ENCODE measurements around the gene PDE4DIP. TPM values are rescaled to one million over a fixed set of nuclear protein-coding genes. Genes with fewer than 3 reads are reported as not detected.
"Not testable (repeated sequence)": the region's sequence is repeated elsewhere in the genome, so short reads cannot be mapped to it uniquely, and the experiment has no call there.

PDE4DIP gene
- polyA plus RNA-seq, 1 donor, result 57.5 TPM

DNA sequence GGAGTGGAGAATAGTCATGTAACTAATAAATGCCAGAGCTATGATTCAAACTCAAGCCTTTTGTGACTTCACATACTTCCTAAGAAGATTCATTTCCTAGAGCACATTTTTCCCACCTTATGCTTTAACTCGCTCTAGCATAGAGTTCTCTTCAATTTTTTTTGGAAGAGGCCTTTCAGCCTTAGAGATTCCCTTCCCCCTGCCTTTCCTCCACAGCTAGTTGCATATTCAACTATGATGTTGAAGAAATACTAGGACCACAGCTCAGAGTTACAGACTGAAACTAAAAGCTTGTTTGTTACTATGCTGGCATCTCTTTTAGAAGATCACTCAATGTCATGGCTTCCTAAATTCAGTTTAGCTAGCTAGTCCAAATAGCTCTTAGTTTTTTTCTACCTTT lies 131.2 kb downstream of the PDE4DIP start:
- not testable (repeated sequence) for H3K4me1 ChIP-seq (ENCODE audit: control insufficient read depth, insufficient read depth, low read length); H3K27ac ChIP-seq (ENCODE audit: low read length); H3K4me3 ChIP-seq (ENCODE audit: low read length); DNase-seq; H3K9me3 ChIP-seq (ENCODE audit: control insufficient read depth, low read depth, low read length); H3K27me3 ChIP-seq (ENCODE audit: control insufficient read depth, insufficient read depth, low read length)
- H3K36me3 ChIP-seq (ENCODE audit: control insufficient read depth, insufficient read depth, low read length), result peaks cover 20% of the 10 kb centered on the region
- no CpG with 5 or more reads among the region's 1 CpG for WGBS (ENCODE audit: insufficient coverage, low lambda C conversion rate)

DNA sequence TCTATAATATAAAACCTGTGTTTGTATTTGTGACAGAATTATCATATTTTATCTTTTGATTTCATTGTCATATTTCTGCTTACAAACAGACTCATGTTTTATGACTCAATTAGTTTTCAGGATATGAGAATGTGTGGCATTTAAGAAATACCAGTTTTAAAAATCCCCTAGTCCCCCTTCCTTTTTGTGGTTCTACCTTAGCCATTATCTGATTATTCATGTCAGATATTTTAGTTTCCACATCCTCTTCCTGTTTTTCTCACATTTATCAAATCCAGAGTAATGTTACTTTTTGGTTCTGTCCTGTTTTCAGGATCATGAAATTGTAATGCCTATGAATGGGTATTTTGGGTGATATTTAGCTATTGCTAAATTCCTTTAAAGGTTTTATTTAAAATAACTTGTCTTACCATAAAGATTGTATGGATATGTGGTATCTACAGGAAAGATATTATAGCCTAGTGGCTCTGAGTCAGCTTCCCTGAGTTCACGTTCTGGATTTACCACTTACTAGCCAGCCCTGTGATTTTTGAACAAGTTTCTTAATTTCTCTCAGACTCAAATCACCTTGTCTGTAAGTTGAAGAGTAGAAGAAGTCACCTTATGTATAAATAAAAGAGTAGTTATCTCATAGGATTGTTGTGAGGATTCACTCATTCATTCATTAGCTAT lies 131.8 kb downstream of the PDE4DIP start:
- peaks cover 23% of the 10 kb centered on the region for H3K36me3 ChIP-seq (ENCODE audit: control insufficient read depth, insufficient read depth, low read length)
- not testable (repeated sequence) for H3K27ac ChIP-seq (ENCODE audit: low read length); H3K27me3 ChIP-seq (ENCODE audit: control insufficient read depth, insufficient read depth, low read length); H3K4me1 ChIP-seq (ENCODE audit: control insufficient read depth, insufficient read depth, low read length); DNase-seq; H3K9me3 ChIP-seq (ENCODE audit: control insufficient read depth, low read depth, low read length); H3K4me3 ChIP-seq (ENCODE audit: low read length)
- WGBS (ENCODE audit: insufficient coverage, low lambda C conversion rate), result no CpG with 5 or more reads among the region's 1 CpG

DNA sequence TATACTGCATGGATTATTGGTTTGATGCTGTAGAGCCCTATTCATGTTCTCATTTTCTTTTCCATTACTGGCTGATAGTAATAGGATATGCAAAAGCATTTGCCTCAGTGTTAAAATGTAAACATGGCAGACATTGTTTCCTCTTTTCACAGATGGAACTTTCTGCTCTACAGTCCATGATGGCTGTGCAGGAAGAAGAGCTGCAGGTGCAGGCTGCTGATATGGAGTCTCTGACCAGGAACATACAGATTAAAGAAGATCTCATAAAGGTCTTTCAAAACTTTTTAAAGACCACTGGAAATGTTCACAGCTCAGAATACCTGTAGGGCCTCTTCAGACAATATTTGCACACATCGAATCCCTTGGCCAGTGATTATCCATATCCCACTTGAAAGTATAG lies 133.6 kb downstream of the PDE4DIP start:
- H3K36me3 ChIP-seq (ENCODE audit: control insufficient read depth, insufficient read depth, low read length), result peaks cover 33% of the 10 kb centered on the region
- no CpG with 5 or more reads among the region's 1 CpG for WGBS (ENCODE audit: insufficient coverage, low lambda C conversion rate)
- H3K4me3 ChIP-seq (ENCODE audit: low read length), result not testable (repeated sequence)

DNA sequence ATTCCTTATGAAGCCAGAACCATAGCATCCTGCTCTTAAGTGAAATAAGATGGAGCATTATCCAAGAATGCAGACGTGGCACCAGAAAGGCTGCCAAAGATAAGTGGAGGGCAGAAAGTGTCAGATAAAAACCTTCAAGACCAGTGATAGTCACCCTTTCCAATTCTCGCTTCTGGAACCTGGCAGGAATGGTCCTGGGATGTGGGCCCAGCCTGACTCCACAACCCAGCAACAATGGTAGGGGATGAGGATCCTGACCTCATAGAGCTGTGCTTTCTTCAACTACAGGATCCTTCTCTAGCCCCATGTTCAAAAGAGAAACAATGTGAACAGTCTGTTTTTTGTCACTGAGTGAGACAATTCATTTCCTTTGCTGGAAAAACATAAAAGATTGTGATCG lies 145.2 kb downstream of the PDE4DIP start:
- not testable (repeated sequence) for H3K27ac ChIP-seq (ENCODE audit: low read length); H3K36me3 ChIP-seq (ENCODE audit: control insufficient read depth, insufficient read depth, low read length); H3K9me3 ChIP-seq (ENCODE audit: control insufficient read depth, low read depth, low read length); H3K4me3 ChIP-seq (ENCODE audit: low read length); H3K4me1 ChIP-seq (ENCODE audit: control insufficient read depth, insufficient read depth, low read length); H3K27me3 ChIP-seq (ENCODE audit: control insufficient read depth, insufficient read depth, low read length); DNase-seq
- WGBS (ENCODE audit: insufficient coverage, low lambda C conversion rate), result 80% methylated on average over 1 of the region's 3 CpGs

More for the DNA sequence above, 133.6 kb downstream of the PDE4DIP start:
- DNase-seq; H3K27ac ChIP-seq (ENCODE audit: low read length); H3K9me3 ChIP-seq (ENCODE audit: control insufficient read depth, low read depth, low read length); H3K27me3 ChIP-seq (ENCODE audit: control insufficient read depth, insufficient read depth, low read length); H3K4me1 ChIP-seq (ENCODE audit: control insufficient read depth, insufficient read depth, low read length): not testable (repeated sequence)

DNA sequence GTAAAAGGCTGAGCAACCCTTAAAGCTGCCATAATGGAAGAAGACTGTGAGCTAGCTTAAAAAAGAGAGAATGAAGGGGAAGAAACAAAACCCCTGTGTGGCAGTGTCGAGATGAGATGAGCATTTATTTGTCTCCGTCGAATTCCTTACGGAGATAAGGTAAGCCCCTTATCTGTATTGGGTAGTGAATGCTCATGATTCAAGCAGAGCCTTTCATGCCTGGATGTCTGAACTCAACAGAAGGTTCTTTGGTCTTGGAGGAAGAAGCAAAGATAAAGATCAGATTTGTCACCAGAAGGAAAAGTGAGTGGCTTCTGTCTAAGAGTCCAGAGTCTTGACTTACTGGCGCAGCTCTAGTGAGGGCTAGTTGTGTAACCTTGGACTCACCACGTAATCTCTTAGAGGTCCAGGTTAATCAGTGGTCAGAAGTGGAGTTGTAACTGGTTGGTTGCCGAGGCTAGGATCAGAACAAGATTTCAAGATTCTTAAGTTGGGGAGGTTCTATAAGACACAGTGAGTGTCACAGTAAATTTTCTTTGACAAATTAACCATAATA lies 146.1 kb downstream of the PDE4DIP start:
- DNase-seq, result peak; percentile 5 to 37
- not testable (repeated sequence) for H3K4me3 ChIP-seq (ENCODE audit: low read length); H3K27ac ChIP-seq (ENCODE audit: low read length); H3K36me3 ChIP-seq (ENCODE audit: control insufficient read depth, insufficient read depth, low read length); H3K4me1 ChIP-seq (ENCODE audit: control insufficient read depth, insufficient read depth, low read length); H3K27me3 ChIP-seq (ENCODE audit: control insufficient read depth, insufficient read depth, low read length); H3K9me3 ChIP-seq (ENCODE audit: control insufficient read depth, low read depth, low read length)
- WGBS (ENCODE audit: insufficient coverage, low lambda C conversion rate), result no CpG with 5 or more reads among the region's 7 CpGs

DNA sequence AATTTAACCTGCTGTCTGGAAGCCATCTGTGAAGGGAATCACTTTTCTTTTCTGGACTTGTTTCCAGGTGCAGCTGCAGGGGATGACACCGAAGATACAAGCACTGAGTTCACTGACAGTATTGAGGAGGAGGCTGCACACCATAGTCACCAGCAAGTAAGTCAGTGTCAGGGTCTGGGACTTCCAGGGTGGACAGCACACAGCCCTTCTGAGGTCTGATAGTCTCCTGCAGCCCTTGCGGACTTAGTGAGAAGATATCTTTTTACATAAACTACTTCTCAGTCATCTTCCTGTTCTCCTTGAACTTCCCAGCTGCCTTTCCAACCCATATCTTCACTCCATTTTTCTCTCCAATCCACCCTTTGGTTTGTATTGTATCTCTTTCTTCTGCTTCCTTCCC lies 147.6 kb downstream of the PDE4DIP start:
- no CpG with 5 or more reads among the region's 2 CpGs for WGBS (ENCODE audit: insufficient coverage, low lambda C conversion rate)
- H3K27me3 ChIP-seq (ENCODE audit: control insufficient read depth, insufficient read depth, low read length); DNase-seq: not testable (repeated sequence)

DNA sequence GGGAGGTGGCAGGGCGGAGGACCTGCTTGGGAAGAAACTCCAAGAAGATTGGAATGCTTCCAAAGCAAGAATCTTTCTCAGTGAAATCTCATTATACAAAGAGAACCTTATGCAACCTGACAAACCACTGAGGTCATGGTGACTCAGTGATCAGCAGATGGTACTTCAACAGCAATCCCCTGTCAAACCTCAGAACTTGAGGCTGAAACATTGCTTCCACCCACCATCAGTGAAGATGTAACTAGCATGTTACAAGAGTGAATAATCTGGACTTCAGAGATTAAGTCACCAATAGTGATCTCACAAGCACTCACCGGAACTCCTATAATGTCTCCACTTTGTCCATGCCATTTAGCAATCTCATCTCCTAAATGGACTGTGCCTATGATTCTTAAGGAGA lies 148.1 kb downstream of the PDE4DIP start:
- not testable (repeated sequence) for H3K9me3 ChIP-seq (ENCODE audit: control insufficient read depth, low read depth, low read length); H3K4me3 ChIP-seq (ENCODE audit: low read length); H3K27me3 ChIP-seq (ENCODE audit: control insufficient read depth, insufficient read depth, low read length); DNase-seq; H3K27ac ChIP-seq (ENCODE audit: low read length); H3K36me3 ChIP-seq (ENCODE audit: control insufficient read depth, insufficient read depth, low read length); H3K4me1 ChIP-seq (ENCODE audit: control insufficient read depth, insufficient read depth, low read length)
- WGBS (ENCODE audit: insufficient coverage, low lambda C conversion rate), result no CpG with 5 or more reads among the region's 2 CpGs

More for the DNA sequence above, 147.6 kb downstream of the PDE4DIP start:
- H3K27ac ChIP-seq (ENCODE audit: low read length); H3K4me1 ChIP-seq (ENCODE audit: control insufficient read depth, insufficient read depth, low read length); H3K9me3 ChIP-seq (ENCODE audit: control insufficient read depth, low read depth, low read length); H3K36me3 ChIP-seq (ENCODE audit: control insufficient read depth, insufficient read depth, low read length); H3K4me3 ChIP-seq (ENCODE audit: low read length): not testable (repeated sequence)

DNA sequence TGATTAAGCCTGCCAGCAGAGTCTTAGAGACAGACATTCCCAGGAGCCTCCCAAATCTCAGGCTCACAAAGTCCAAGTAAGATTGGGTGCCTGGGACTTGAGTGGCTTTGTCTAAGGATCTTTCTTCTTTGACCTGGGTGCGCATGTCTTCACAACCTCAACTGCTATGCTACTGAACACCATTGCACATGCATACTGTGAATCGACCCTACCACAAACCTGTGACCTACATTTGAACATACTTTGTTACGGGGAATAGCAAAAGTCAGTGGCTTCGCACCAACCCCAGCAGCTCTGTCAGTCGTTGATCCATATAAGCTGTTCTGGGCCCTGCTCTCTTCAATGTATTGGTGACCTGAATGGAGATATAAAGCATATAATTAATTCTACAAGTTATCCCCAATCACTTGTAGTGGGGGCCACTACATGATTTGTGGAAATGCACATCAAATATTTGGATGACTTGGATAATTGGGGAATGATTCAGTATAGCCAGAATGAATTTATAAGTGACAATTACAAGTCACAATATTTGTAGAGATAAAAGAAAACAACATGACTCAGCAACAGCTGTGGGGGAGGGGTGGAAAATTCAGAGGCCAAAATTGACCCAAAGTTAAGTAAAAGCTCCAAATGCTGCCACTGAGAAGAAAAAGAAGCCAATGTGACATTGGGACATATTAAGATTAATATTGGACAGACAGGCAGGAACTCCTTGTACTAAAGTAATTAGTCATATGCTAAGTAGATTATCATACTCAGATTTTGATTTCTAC lies 152.4 kb downstream of the PDE4DIP start:
- H3K36me3 ChIP-seq (ENCODE audit: control insufficient read depth, insufficient read depth, low read length); DNase-seq; H3K4me3 ChIP-seq (ENCODE audit: low read length); H3K27ac ChIP-seq (ENCODE audit: low read length); H3K4me1 ChIP-seq (ENCODE audit: control insufficient read depth, insufficient read depth, low read length); H3K27me3 ChIP-seq (ENCODE audit: control insufficient read depth, insufficient read depth, low read length); H3K9me3 ChIP-seq (ENCODE audit: control insufficient read depth, low read depth, low read length): not testable (repeated sequence)
- WGBS (ENCODE audit: insufficient coverage, low lambda C conversion rate), result no CpG with 5 or more reads among the region's 5 CpGs

DNA sequence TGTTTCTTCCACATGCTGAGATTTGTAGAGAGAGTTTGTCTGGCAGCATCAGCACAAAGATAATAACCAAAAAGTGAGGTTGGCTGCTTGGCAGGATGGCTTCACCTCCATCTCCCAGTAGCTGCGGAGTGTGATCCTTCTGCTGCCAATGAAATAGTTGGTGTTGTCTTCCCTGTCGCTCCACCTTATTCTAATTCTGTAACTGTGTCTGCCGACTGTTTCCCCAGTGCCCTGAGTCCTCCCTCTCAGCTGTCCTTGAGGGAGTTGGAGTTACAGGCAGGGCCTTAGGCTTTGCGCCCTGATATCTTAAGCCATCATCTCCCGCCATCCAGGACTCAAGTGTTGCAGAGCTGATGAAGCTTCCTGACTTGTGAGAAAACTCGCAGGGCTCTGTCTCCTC lies 153.2 kb downstream of the PDE4DIP start:
- not testable (repeated sequence) for H3K27me3 ChIP-seq (ENCODE audit: control insufficient read depth, insufficient read depth, low read length); H3K4me1 ChIP-seq (ENCODE audit: control insufficient read depth, insufficient read depth, low read length); DNase-seq; H3K36me3 ChIP-seq (ENCODE audit: control insufficient read depth, insufficient read depth, low read length); H3K9me3 ChIP-seq (ENCODE audit: control insufficient read depth, low read depth, low read length); H3K4me3 ChIP-seq (ENCODE audit: low read length); H3K27ac ChIP-seq (ENCODE audit: low read length)
- WGBS (ENCODE audit: insufficient coverage, low lambda C conversion rate), result no CpG with 5 or more reads among the region's 6 CpGs

DNA sequence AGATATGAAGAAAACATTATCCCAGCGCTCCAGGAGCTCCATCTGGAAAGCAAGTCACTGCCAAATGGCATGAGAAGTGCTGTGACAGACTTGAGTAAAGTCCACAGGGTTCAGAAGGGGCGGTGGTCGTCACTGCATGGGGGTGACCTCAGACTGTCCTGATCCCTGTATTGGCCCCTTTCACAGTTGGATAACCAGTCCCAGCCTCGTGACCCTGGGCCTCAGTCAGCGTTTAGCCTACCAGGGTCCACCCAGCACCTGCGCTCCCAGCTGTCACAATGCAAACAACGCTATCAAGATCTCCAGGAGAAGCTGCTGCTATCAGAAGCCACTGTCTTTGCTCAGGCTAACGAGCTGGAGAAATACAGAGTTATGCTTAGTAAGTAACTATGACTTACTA lies 158.4 kb downstream of the PDE4DIP start:
- H3K4me1 ChIP-seq (ENCODE audit: control insufficient read depth, insufficient read depth, low read length); H3K9me3 ChIP-seq (ENCODE audit: control insufficient read depth, low read depth, low read length); H3K27me3 ChIP-seq (ENCODE audit: control insufficient read depth, insufficient read depth, low read length); H3K27ac ChIP-seq (ENCODE audit: low read length); H3K36me3 ChIP-seq (ENCODE audit: control insufficient read depth, insufficient read depth, low read length); DNase-seq; H3K4me3 ChIP-seq (ENCODE audit: low read length): not testable (repeated sequence)
- no CpG with 5 or more reads among the region's 8 CpGs for WGBS (ENCODE audit: insufficient coverage, low lambda C conversion rate)

Data from large intestine (tissue), 3 donors.